KMS-11 (cell line): ENCODE data around the gene PRKCH.

Experiments
- H2AFZ ChIP-seq: fragments of 200-600 bp; sonication (generic); 2 replicates; pipeline ENCODE4 v1.6.1; 2016; ENCODE audit warnings: antibody characterized with exemption, mixed run types, low read depth
- H3K27ac ChIP-seq: fragments of 200-600 bp; sonication (generic); 2 replicates; pipeline ENCODE4 v1.6.1; 2016; ENCODE audit warnings: mild to moderate bottlenecking, mixed run types
- H3K27me3 ChIP-seq: fragments of 200-600 bp; sonication (generic); 2 replicates; pipeline ENCODE4 v1.6.1; 2017; ENCODE audit warnings: mild to moderate bottlenecking, low read depth, mixed run types, moderate library complexity; ENCODE audit not compliant: insufficient read depth
- H3K36me3 ChIP-seq: fragments of 200-600 bp; sonication (generic); 2 replicates; pipeline ENCODE4 v1.6.1; 2017; ENCODE audit warnings: mild to moderate bottlenecking, mixed run types; ENCODE audit not compliant: insufficient read depth
- H3K4me1 ChIP-seq: fragments of 200-600 bp; sonication (generic); 2 replicates; pipeline ENCODE4 v1.6.1; 2016; ENCODE audit warnings: mild to moderate bottlenecking, low read depth, mixed run types; ENCODE audit not compliant: poor library complexity, severe bottlenecking
- H3K4me2 ChIP-seq: fragments of 200-600 bp; sonication (generic); 2 replicates; pipeline ENCODE4 v1.7.0; 2016; ENCODE audit warnings: mild to moderate bottlenecking, mixed run types
- H3K4me3 ChIP-seq: fragments of 200-600 bp; sonication (generic); IDR thresholded peaks from 2 replicates; pipeline ENCODE4 v1.6.1; 2017; ENCODE audit warnings: low read depth, low read length, mixed read lengths; ENCODE audit not compliant: insufficient read depth
- H3K79me2 ChIP-seq: fragments of 200-600 bp; sonication (generic); 2 replicates; pipeline ENCODE4 v1.6.1; 2016; ENCODE audit warnings: low read depth, mixed run types; ENCODE audit not compliant: insufficient read depth
- H3K9ac ChIP-seq: fragments of 200-600 bp; sonication (generic); 2 replicates; pipeline ENCODE4 v1.6.1; 2016; ENCODE audit warnings: mild to moderate bottlenecking, mixed run types
- H4K20me1 ChIP-seq: fragments of 200-600 bp; sonication (generic); 2 replicates; pipeline ENCODE4 v1.6.1; 2016; ENCODE audit warnings: mild to moderate bottlenecking, mixed run types; ENCODE audit not compliant: insufficient read depth
- CTCF ChIP-seq: fragments of 200-600 bp; sonication (generic); conservative IDR thresholded peaks from 2 replicates; pipeline ENCODE4 v1.6.1; 2017; ENCODE audit warnings: low read depth, mild to moderate bottlenecking, antibody characterized with exemption, low read length, moderate library complexity, mixed read lengths

Gene PRKCH

GRCh38 chr14:61444215-61444768, 122.9 kb downstream of the PRKCH start:
- Histone ChIP-seq H4K20me1 (no peaks in the 10 kb centered on the region), H3K27ac (no peak overlapping the region), H3K79me2 (no peaks in the 10 kb centered on the region), H3K4me3 (no peak overlapping the region), H3K4me1 (no peaks in the 10 kb centered on the region), H3K36me3 (no peaks in the 10 kb centered on the region), H3K4me2 (no peak overlapping the region), H3K9ac (no peak overlapping the region), H3K27me3 (no peaks in the 10 kb centered on the region), H2AFZ (no peak overlapping the region)
- TF ChIP-seq CTCF: no peak

GRCh38 chr14:61451491-61451890, 130.1 kb downstream of the PRKCH start:
- no peaks in the 10 kb centered on the region for H3K79me2 ChIP-seq
- no peaks in the 10 kb centered on the region for H3K27me3 ChIP-seq
- no peak overlapping the region for H3K4me2 ChIP-seq
- H3K4me3 ChIP-seq: no peak overlapping the region
- H3K36me3 ChIP-seq: no peaks in the 10 kb centered on the region
- no peak for TF ChIP-seq CTCF
- H3K9ac ChIP-seq: no peak overlapping the region
- H3K4me1 ChIP-seq: no peaks in the 10 kb centered on the region
- H2AFZ ChIP-seq: no peak overlapping the region
- no peak overlapping the region for H3K27ac ChIP-seq
- H4K20me1 ChIP-seq: no peaks in the 10 kb centered on the region

- no peak for TF ChIP-seq CTCF
- Histone ChIP-seq H3K27ac (no peak overlapping the region), H3K4me2 (no peak overlapping the region), H3K79me2 (no peaks in the 10 kb centered on the region), H3K9ac (no peak overlapping the region), H2AFZ (no peak overlapping the region), H4K20me1 (no peaks in the 10 kb centered on the region), H3K4me1 (no peaks in the 10 kb centered on the region), H3K4me3 (no peak overlapping the region), H3K36me3 (no peaks in the 10 kb centered on the region), H3K27me3 (no peaks in the 10 kb centered on the region)
These were observed 130.6 kb downstream of the PRKCH start for GRCh38 chr14:61451891-61452400.

GRCh38 chr14:61452452-61452851, 131.1 kb downstream of the PRKCH start:
- Histone ChIP-seq H2AFZ (no peak overlapping the region), H4K20me1 (no peaks in the 10 kb centered on the region), H3K79me2 (no peaks in the 10 kb centered on the region), H3K27me3 (no peaks in the 10 kb centered on the region), H3K9ac (no peak overlapping the region), H3K36me3 (no peaks in the 10 kb centered on the region), H3K4me3 (no peak overlapping the region), H3K4me2 (no peak overlapping the region), H3K4me1 (no peaks in the 10 kb centered on the region), H3K27ac (no peak overlapping the region)
- TF ChIP-seq CTCF: no peak
